Activated CD8-positive, alpha-beta T cell treated with anti-CD3 and anti-CD28 coated beads, Interleukin-2, amount 10 ng/mL, durations not matched to agents 7 days and 5 days (primary cell): ENCODE results near the gene SPATA2L. TPM values are rescaled to one million over a fixed set of nuclear protein-coding genes. Genes with fewer than 3 reads are reported as not detected.

Source experiments
- ATAC-seq: fragments of 150-1000 bp; cut with Tn5 transposase; one replicate; pipeline ENCODE4 v1.10.0; 2021; ENCODE audit warnings: moderate library complexity
- CTCF ChIA-PET: fragments of 350-600 bp; sonication (Branson Sonifier 250); formaldehyde crosslinking; loops from one replicate; lab custom pipeline; 2021; ENCODE audit warnings: antibody characterized with exemption; lab: Charles Lee
- POLR2A ChIA-PET: fragments of 350-600 bp; sonication (Branson Sonifier 250); formaldehyde crosslinking; loops from one replicate; lab custom pipeline; 2021; ENCODE audit warnings: antibody characterized with exemption; lab: Charles Lee
- DNase-seq: peaks from one replicate; pipeline ENCODE4 v3.0.0-alpha.2; 2020
- H3K27ac Mint-ChIP-seq: one replicate; pipeline ENCODE4 v1.8.0; 2021; ENCODE audit warnings: mild to moderate bottlenecking, mixed read lengths
- H3K27me3 Mint-ChIP-seq: one replicate; pipeline ENCODE4 v1.8.0; 2021; ENCODE audit warnings: low read depth, mixed read lengths
- H3K36me3 Mint-ChIP-seq: one replicate; pipeline ENCODE4 v1.8.0; 2021; ENCODE audit warnings: low read depth, mixed read lengths
- H3K4me1 Mint-ChIP-seq: one replicate; pipeline ENCODE4 v1.8.0; 2021; ENCODE audit warnings: low read depth, mixed read lengths
- H3K4me3 Mint-ChIP-seq: one replicate; pipeline ENCODE4 v1.8.0; 2021; ENCODE audit warnings: mild to moderate bottlenecking, mixed read lengths
- H3K9me3 Mint-ChIP-seq: one replicate; pipeline ENCODE4 v1.8.0; 2022; ENCODE audit warnings: mixed read lengths; ENCODE audit not compliant: insufficient read depth
- total RNA-seq, 2 experiments: library from RNA; stranded (reverse); gene quantifications; one replicate each; pipeline ENCODE4 v1.2.3, GENCODE V29; 2021

SPATA2L gene
- total RNA-seq, 2 experiments from 2014 or later = 6.1 to 7.0 TPM

- Mint-ChIP-seq H3K36me3 (peaks cover 39% of the 10 kb centered on the region), H3K4me1 (no peaks in the 10 kb centered on the region), H3K9me3 (no peaks in the 10 kb centered on the region), H3K4me3 (no peak overlapping the region), H3K27ac (no peak overlapping the region), H3K27me3 (no peaks in the 10 kb centered on the region)
- ChIA-PET CTCF (no interaction called here), POLR2A (no interaction called here)
- no peak for ATAC-seq
- DNase-seq = no peak
These were observed 54.6 kb downstream of the SPATA2L start for GRCh38 chr16:89646906-89647305.

Other genes with a start within 250 kb of the SPATA2L start
- 100 to 1,000 TPM; 157 to 175 TPM for gene ANKRD11, start 211.1 kb downstream of the SPATA2L start, total RNA-seq
- gene SPG7, start 193.3 kb downstream of the SPATA2L start, total RNA-seq = 10 to 100 TPM; 94.7 to 98.4 TPM
- gene RPL13, start 141.0 kb downstream of the SPATA2L start, total RNA-seq = 1,000 to 10,000 TPM; 1,842 to 1,844 TPM
- 1 to 10 TPM; 1.1 to 1.8 TPM for gene CPNE7, start 125.9 kb downstream of the SPATA2L start, total RNA-seq
- gene DPEP1, start 88.1 kb downstream of the SPATA2L start, total RNA-seq = not detected
- 10 to 100 TPM; 95.7 to 98.9 TPM for gene CHMP1A, start 44.0 kb downstream of the SPATA2L start, total RNA-seq
- 10 to 100 TPM; 13.2 to 16.1 TPM for gene SPATA33, start 43.9 kb downstream of the SPATA2L start, total RNA-seq
- gene CDK10, start 15.0 kb downstream of the SPATA2L start, total RNA-seq = 10 to 100 TPM; 76.0 to 77.1 TPM
- gene VPS9D1, start 19.2 kb upstream of the SPATA2L start, total RNA-seq = 1 to 10 TPM; 6.6 to 7.5 TPM
- gene ZNF276, start 19.8 kb upstream of the SPATA2L start, total RNA-seq = 10 to 100 TPM; 67.5 to 69.6 TPM
- gene FANCA, start 114.9 kb upstream of the SPATA2L start, total RNA-seq = 100 to 1,000 TPM; 123 to 149 TPM
- gene SPIRE2, start 126.8 kb upstream of the SPATA2L start, total RNA-seq = under 1 TPM in 1 of 2 experiments, not detected in 1; 0.08 TPM
- gene TCF25, start 171.9 kb upstream of the SPATA2L start, total RNA-seq = 100 to 1,000 TPM; 169 to 178 TPM
- gene MC1R, start 217.2 kb upstream of the SPATA2L start, total RNA-seq = 1 to 10 TPM; 4.7 to 5.0 TPM
- 1 to 10 TPM; 1.1 to 1.3 TPM for gene TUBB3, start 221.6 kb upstream of the SPATA2L start, total RNA-seq
- 10 to 100 TPM; 19.8 to 25.7 TPM for gene DEF8, start 247.1 kb upstream of the SPATA2L start, total RNA-seq